HEK293 (cell line): ENCODE results near the gene THPO.

Experiments
- CTCF ChIA-PET: fragments of 350-600 bp; formaldehyde crosslinking; extraction: SDS; loops from one replicate; lab custom pipeline; 2021; ENCODE audit warnings: antibody characterized with exemption; lab: Yijun Ruan, JAX
- POLR2A ChIA-PET: fragments of 300-600 bp; formaldehyde crosslinking; extraction: SDS; loops from one replicate; lab custom pipeline; 2020; ENCODE audit warnings: antibody characterized with exemption, inconsistent platforms; lab: Yijun Ruan, JAX
- H3K27ac ChIP-seq: fragments of 200-500 bp; sonication (Bioruptor generic); 2 replicates; pipeline ENCODE4 v1.5.1; 2014; ENCODE audit warnings: low read depth, low read length, control low read depth, inconsistent platforms; ENCODE audit errors: extremely low read depth
- H3K36me3 ChIP-seq, 2 experiments: fragments of 200-500 bp in 1 of 2; sonication (Bioruptor generic) in 1 of 2; 1 replicate in 1 of 2; 2 replicates in 1 of 2; pipeline ENCODE4 v1.5.1; 2014 to 2017; ENCODE audit warnings: inconsistent platforms in 2 of 2, low read length in 2 of 2; ENCODE audit not compliant: control insufficient read depth in 2 of 2, insufficient read depth in 1 of 2
- H3K4me1 ChIP-seq: fragments of 200-500 bp; sonication (Bioruptor generic); 2 replicates; pipeline ENCODE4 v1.5.1; 2014; ENCODE audit warnings: mild to moderate bottlenecking, low read length, inconsistent platforms; ENCODE audit not compliant: control insufficient read depth, insufficient read depth
- H3K4me3 ChIP-seq: 2 replicates; pipeline ENCODE4 v1.5.1; 2011; ENCODE audit warnings: low read depth, mild to moderate bottlenecking, control low read depth, low read length, moderate library complexity
- H3K9me3 ChIP-seq: fragments of 200-500 bp; sonication (Bioruptor generic); 2 replicates; pipeline ENCODE4 v1.5.1; 2014; ENCODE audit warnings: low read depth, low read length, inconsistent platforms; ENCODE audit not compliant: control insufficient read depth, insufficient read depth
- CTCF ChIP-seq: fragments of 450-650 bp; formaldehyde crosslinking; IDR thresholded peaks from 2 replicates; pipeline ENCODE4 v1.5.1; 2016; ENCODE audit warnings: missing biosample characterization, missing genetic modification characterization
- GLIS1 ChIP-seq: fragments of 450-650 bp; formaldehyde crosslinking; IDR thresholded peaks from 2 replicates; pipeline ENCODE4 v1.5.1; 2016; ENCODE audit warnings: missing biosample characterization, missing genetic modification characterization
- GLIS2 ChIP-seq: fragments of 450-650 bp; formaldehyde crosslinking; IDR thresholded peaks from 2 replicates; pipeline ENCODE4 v1.5.1; 2016; ENCODE audit warnings: missing biosample characterization, missing genetic modification characterization
- KLF8 ChIP-seq: fragments of 450-650 bp; formaldehyde crosslinking; IDR thresholded peaks from 2 replicates; pipeline ENCODE4 v1.5.1; 2016; ENCODE audit warnings: missing biosample characterization, missing genetic modification characterization
- PATZ1 ChIP-seq: fragments of 450-650 bp; formaldehyde crosslinking; IDR thresholded peaks from 2 replicates; pipeline ENCODE4 v1.5.1; 2016; ENCODE audit warnings: missing biosample characterization, missing genetic modification characterization
- REPIN1 ChIP-seq: fragments of 450-650 bp; formaldehyde crosslinking; IDR thresholded peaks from 2 replicates; pipeline ENCODE4 v1.5.1; 2017; ENCODE audit warnings: missing biosample characterization, missing genetic modification characterization, low read depth
- ZBTB10 ChIP-seq: fragments of 450-650 bp; formaldehyde crosslinking; IDR thresholded peaks from 2 replicates; pipeline ENCODE4 v1.5.1; 2016; ENCODE audit warnings: missing biosample characterization, missing genetic modification characterization
- ZBTB17 ChIP-seq: fragments of 450-650 bp; formaldehyde crosslinking; IDR thresholded peaks from 2 replicates; pipeline ENCODE4 v1.5.1; 2016; ENCODE audit warnings: missing biosample characterization, missing genetic modification characterization
- ZBTB26 ChIP-seq: fragments of 450-650 bp; formaldehyde crosslinking; optimal IDR thresholded peaks from 2 replicates; pipeline ENCODE3; 2016; ENCODE audit warnings: missing biosample characterization, mild to moderate bottlenecking, missing genetic modification characterization
- ZBTB48 ChIP-seq: fragments of 450-650 bp; formaldehyde crosslinking; IDR thresholded peaks from 2 replicates; pipeline ENCODE4 v1.5.1; 2016; ENCODE audit warnings: missing biosample characterization, missing genetic modification characterization
- ZNF184 ChIP-seq: fragments of 450-650 bp; IDR thresholded peaks from 2 replicates; pipeline ENCODE4 v1.5.1; 2018; ENCODE audit warnings: missing biosample characterization, mild to moderate bottlenecking, missing genetic modification characterization
- ZNF211 ChIP-seq: fragments of 450-650 bp; formaldehyde crosslinking; IDR thresholded peaks from 2 replicates; pipeline ENCODE4 v1.5.1; 2016; ENCODE audit warnings: low read depth, missing biosample characterization, missing genetic modification characterization
- ZNF24 ChIP-seq: fragments of 450-650 bp; formaldehyde crosslinking; IDR thresholded peaks from 2 replicates; pipeline ENCODE4 v1.5.1; 2016; ENCODE audit warnings: missing biosample characterization, missing genetic modification characterization
- ZNF26 ChIP-seq: fragments of 450-650 bp; formaldehyde crosslinking; IDR thresholded peaks from 2 replicates; pipeline ENCODE4 v1.5.1; 2016; ENCODE audit warnings: missing biosample characterization, missing genetic modification characterization
- ZNF529 ChIP-seq: fragments of 450-650 bp; formaldehyde crosslinking; IDR thresholded peaks from 2 replicates; pipeline ENCODE4 v1.5.1; 2017; ENCODE audit warnings: missing genetic modification characterization, missing biosample characterization; ENCODE audit not compliant: insufficient replicate concordance
- ZNF580 ChIP-seq: fragments of 450-650 bp; formaldehyde crosslinking; IDR thresholded peaks from 2 replicates; pipeline ENCODE4 v1.5.1; 2016; ENCODE audit warnings: missing biosample characterization, missing genetic modification characterization
- ZNF624 ChIP-seq: fragments of 450-650 bp; formaldehyde crosslinking; IDR thresholded peaks from 2 replicates; pipeline ENCODE4 v1.5.1; 2017; ENCODE audit warnings: missing biosample characterization, missing genetic modification characterization
- ZNF670 ChIP-seq: fragments of 450-650 bp; formaldehyde crosslinking; IDR thresholded peaks from 2 replicates; pipeline ENCODE4 v1.5.1; 2016; ENCODE audit warnings: missing biosample characterization, missing genetic modification characterization, low read depth
- ZNF692 ChIP-seq: fragments of 450-650 bp; formaldehyde crosslinking; IDR thresholded peaks from 2 replicates; pipeline ENCODE4 v1.5.1; 2016; ENCODE audit warnings: missing biosample characterization, missing genetic modification characterization
- ZSCAN30 ChIP-seq: fragments of 450-650 bp; IDR thresholded peaks from 2 replicates; pipeline ENCODE4 v1.5.1; 2018; ENCODE audit warnings: missing biosample characterization, mild to moderate bottlenecking, missing genetic modification characterization, moderate library complexity
- ZSCAN4 ChIP-seq: fragments of 450-650 bp; formaldehyde crosslinking; IDR thresholded peaks from 2 replicates; pipeline ENCODE4 v1.5.1; 2017; ENCODE audit warnings: missing biosample characterization, missing genetic modification characterization

THPO gene

GRCh38 chr3:184417619-184418327, 39.8 kb upstream of the THPO start (continued):
- TF ChIP-seq CTCF (tag by site-specific recombination) (peak; percentile 74), ZNF692 (tag by site-specific recombination) (no peak), ZNF184 (tag by site-specific recombination) (no peak), ZNF670 (no peak), ZBTB17 (tag by site-specific recombination) (peak; percentile 42; the same call in 1 of the 2 replicates), ZBTB10 (tag by site-specific recombination) (peak; percentile 94), GLIS2 (tag by site-specific recombination) (peak; percentile 73), REPIN1 (tag by site-specific recombination) (no peak), ZNF624 (tag by site-specific recombination) (no peak), ZNF24 (tag by site-specific recombination) (no peak), ZNF26 (tag by site-specific recombination) (no peak), KLF8 (tag by site-specific recombination) (0 out of 2 replicates have a peak, but pooled peaks have one; percentile 29), ZNF529 (no peak), ZBTB48 (tag by site-specific recombination) (no peak), PATZ1 (tag by site-specific recombination) (0 out of 2 replicates have a peak, but pooled peaks have one; percentile 24), GLIS1 (peak; percentile 40; the same call in 1 of the 2 replicates)
- TF ChIP-seq, all 188 proteins: peak for 17

GRCh38 chr3:184415203-184415490, 37.1 kb upstream of the THPO start:
- H3K27ac ChIP-seq, result no peak overlapping the region
- ChIA-PET CTCF (interaction anchor here (0.8 to 2.3 kb wide), 3 partner anchors 40 to 54 kb away, joined by 4 to 7 read pairs (median 6); no protein-coding TSS in a partner anchor), POLR2A (no interaction called here)
- no peaks in the 10 kb centered on the region for H3K4me1 ChIP-seq
- H3K36me3 ChIP-seq, result no peaks in the 10 kb centered on the region
- H3K4me3 ChIP-seq, result no peak overlapping the region
- no peaks in the 10 kb centered on the region for H3K9me3 ChIP-seq
- TF ChIP-seq ZSCAN4 (no peak), ZNF580 (tag by site-specific recombination) (no peak), ZSCAN30 (tag by site-specific recombination) (no peak), ZNF211 (tag by site-specific recombination) (no peak), ZBTB26 (tag by site-specific recombination) (no peak)
